Lung microvascular endothelial cell (primary cell): ENCODE data around the gene VDR. TPM values are rescaled to one million over a fixed set of nuclear protein-coding genes. Genes with fewer than 3 reads are reported as not detected.
A peak's percentile ranks its signal among the peaks of the same experiment; 100 is the strongest.
"Not testable (repeated sequence)": the region's sequence is repeated elsewhere in the genome, so short reads cannot be mapped to it uniquely, and the experiment has no call there.

Experiments used
- DNase-seq, 2 donors: peaks; one replicate each; pipeline versions ENCODE4 v3.0.0 to v3.0.0-alpha.2; 2010; ENCODE audit warnings: low read depth in 2 of 2
- total RNA-seq: library from RNA; depleted of rRNA; stranded (reverse); fragments of >200 nt; gene quantifications from 2 replicates; pipeline ENCODE4 v1.2.1, GENCODE V29; 2014

Gene VDR
- total RNA-seq, 1 donor from 2014 or later, result not detected

DNA sequence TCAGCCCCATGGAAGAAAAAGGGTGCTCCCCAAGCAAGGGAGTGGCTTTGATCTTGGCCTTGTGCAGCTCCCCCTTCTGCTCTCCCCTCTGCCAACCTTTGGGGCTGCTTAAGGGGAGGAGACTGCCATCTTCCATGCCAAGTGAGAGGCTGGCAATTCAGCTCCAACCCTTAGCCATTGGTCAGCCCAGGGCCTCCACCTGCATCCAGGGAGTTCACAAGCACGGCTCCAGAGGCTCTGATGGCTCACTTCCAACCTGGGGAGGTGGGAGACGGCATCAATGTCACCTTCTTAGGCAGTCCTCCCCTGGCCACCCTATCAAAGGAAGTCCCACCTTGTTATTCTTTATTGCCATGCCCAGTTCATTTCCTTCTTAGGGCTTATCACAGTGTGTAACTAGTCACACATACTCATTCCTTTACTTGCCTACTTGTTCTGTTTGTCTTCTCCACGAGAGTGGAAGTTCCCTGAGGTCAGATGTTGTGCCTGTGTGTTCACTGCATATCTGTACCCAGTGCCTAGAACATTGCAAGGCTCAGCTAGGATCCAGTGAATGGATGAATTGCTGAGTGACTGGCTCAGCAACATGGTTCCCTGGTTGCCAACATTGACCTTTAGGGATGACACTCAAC is 90.1 kb downstream of the VDR start:
- DNase-seq, result no peak

DNA sequence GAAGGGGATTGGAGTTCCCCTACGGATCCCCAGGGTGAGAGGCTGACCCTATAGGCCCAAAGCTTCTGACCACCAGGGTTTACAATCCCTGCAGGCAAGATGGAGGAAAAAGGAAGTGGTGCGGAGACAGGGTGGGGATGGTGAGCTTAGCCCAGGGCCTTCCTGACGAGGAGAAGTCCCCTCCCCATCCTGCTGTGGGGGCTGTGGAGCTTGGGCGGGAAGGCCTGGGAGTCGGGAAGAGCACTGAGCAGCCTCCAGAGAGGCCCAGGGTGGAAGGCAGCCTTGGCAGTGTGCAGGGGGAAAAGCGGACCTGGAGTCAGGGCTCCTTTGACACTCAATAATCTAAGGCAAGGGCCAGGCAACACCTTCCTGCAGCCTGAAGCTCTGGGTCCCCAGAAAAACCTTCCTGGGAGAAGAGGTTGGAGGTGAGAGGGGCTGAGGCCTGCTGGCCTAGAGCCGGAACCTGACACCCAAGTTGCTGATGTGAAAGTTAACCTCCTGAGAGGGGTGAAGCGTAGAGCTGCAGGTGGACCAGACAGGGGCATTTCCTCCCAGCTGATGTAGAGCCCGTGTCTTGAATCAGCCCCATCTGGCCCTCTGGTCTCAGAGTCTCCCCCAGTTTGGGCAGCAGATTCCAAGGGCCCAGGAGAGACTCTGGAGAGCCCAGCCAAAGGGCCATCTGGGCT is 91.1 kb downstream of the VDR start:
- DNase-seq, result peak in 1 of 2 donors; percentile 44

DNA sequence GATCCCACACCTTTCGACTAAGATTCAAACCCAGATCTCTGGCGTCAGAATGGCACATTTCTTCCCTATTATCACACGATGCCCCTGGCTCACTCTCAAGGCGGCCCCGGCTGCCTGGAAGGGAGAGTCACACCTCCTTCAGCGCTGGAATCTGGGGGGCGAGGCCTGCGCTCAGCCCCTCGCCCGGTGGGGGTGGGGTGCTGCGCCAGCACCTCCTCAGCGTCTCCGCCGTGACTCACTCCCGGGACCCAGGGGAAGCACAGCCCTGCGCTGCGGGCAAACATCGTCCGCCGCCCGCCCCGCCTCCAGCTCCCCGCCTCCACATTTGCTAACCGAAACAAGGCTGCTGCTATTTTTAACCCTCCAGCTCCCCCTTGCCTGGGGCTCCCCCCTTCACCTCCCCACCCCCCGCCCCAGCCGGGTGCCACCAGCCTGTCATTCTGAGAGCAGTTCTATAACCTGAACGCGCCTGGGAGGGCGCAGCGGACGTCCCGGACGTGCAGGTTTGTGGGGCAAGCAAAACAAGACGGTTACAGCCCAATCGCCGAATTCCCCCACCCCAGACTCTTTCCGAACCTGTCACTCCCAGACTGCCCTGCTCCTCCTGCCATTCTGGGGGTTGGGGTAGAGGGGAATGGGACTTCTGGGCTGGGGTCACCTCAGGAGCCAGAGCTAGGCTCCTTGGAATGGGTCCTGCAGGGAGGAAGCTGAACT is 91.8 kb downstream of the VDR start:
- peak; percentile 58 to 88 for DNase-seq

DNA sequence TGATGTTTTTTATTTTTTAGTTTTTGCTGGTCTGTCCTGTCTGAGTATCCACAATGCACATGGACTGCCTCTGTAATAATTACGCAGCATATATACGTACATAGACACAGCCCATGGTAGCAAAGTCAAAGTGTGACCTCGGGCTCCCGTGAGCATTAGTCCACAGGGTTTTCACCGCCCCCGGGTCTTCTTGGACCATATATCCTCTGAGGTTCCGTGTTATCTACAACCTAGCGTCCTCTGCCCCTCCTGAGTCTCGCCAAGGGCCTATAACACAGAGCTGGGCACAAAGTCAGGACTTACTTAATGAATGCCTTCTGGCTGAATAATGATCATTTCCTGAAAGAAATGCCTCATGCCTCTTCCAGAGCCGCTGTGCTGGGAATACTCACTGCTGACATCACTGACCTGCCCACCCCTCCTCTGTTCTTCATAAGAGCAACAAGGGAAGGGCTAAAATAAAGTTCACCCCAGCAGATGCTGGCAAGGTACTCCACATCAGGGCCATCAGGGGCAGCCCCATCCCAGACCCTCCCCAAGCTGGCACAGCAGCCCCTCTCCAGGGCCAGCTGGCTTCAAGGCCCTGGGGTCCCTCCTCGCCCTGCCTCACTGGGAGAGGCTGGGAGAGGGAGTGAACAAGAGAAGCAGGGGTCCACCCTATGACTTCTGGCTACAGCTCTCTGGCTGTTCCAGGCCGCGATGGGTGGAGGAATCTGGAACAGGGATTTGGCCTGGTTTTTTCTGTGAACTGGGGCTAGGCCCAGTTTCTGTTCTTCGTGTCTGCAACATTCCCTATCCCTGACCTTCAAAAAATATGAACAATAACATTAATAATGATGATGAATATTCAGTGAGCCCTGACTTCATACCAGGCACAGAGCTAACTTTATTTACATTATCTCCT is 93.0 kb downstream of the VDR start:
- peak in 1 of 2 donors; percentile 93 for DNase-seq

DNA sequence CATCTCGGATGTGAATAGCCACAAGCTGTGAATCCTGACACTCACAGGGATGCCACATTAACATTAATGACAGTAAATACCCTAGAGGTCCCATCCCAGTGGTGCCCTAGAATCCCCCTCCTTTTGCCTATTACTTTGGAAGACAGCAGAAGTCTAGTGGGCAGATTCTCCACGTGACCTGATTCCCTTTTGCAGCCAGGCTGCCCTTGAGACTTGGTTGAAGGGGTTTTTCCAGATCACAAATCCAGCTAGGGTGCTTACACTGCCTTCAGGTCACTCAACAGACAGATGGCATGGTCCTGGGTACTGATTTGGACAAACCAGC is 93.8 kb downstream of the VDR start:
- no peak for DNase-seq

DNA sequence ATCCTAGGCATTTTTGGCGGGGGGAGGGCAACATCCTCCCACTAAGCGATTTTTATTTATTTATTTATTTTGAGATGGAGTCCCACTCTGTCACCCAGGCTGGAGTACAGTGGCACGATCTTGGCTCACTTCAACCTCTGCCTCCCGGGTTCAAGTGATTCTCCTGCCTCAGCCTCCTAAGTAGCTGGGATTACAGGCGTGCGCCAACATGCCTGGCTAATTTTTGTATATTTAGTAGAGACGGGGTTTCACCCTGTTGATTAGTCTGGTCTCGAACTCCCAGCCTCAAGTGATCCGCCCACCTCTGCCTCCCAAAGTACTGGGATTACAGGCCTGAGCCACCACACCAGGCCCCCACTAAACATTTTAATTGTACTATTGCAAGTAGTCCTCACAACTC is 95.3 kb downstream of the VDR start:
- not testable (repeated sequence) for DNase-seq

DNA sequence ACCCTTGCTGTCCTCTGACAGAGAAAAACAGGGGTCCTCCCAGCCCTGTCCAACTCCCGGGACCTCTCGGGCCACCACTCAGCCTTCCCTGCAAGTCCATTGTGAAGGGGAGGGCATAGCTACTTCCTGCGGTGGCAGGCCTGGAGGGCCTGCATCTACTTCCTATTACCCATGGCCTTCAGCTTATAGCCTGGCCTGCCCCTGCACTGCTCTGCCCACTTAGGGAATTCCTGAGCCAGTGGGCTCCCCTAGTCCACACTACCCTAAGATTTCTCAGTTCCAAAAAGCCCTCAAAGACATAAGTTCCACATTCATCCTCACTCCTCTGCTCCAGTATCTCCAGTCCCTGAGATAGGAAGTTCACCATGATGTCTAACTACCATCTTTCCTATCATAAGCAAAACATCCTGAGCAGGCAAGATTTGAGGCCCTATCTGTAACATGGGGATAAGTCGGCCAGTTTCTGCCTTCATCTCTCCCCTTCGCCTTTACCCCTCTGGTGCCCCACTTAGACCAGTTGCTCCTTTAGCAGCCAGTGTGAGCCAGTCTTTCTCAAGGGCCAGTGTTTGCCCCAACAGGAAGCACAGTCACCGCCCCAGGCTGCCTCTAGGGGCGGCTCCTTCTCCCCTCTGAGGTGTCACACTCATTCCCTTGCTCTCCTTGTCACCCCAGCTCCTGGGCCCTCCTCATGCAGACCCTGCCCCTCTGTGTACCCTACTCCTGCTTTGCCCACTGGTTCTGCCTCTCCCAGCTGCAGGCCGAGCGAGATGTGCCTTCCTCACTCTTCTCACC is 96.0 kb downstream of the VDR start:
- DNase-seq, result peak; percentile 39 to 77

DNA sequence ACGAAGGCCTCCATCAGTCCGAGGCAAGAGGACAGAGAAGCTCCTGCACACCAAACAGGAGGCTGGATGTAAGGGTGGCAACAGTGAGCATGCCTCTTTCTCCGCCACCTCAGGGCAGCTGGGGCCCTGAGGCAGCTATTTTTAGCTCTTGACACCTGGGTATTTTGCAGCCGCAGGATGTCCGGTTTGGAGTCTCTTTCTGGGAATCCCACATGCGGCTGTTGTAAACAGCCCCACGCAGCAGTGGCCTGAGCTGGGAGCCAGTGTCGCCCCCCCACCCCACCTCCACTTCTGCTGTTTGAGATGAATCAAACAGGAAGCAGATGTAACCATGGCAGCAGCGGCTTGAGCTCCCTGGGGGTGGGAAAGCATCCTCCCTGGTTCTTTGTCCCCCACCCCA is 96.7 kb downstream of the VDR start:
- peak; percentile 89 to 93 for DNase-seq

DNA sequence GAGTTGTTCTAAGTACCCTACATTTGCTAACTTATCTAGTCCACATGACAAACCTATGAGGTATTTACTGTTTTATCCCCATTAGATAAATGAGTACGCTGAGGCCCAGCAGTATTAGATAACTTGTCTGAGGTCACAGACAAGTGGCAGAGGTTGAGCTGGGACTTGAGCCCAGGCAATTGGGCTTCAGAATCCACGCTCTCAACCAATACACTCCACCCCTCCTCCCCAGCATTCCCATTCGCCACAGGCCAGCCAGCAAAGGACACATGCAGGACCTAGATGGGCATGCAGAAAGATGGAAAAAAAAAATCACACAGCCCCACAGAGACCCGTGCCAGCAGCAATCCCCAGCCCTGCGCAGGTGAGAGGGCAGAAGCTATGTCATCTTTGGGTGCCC is 97.5 kb downstream of the VDR start:
- no peak for DNase-seq

DNA sequence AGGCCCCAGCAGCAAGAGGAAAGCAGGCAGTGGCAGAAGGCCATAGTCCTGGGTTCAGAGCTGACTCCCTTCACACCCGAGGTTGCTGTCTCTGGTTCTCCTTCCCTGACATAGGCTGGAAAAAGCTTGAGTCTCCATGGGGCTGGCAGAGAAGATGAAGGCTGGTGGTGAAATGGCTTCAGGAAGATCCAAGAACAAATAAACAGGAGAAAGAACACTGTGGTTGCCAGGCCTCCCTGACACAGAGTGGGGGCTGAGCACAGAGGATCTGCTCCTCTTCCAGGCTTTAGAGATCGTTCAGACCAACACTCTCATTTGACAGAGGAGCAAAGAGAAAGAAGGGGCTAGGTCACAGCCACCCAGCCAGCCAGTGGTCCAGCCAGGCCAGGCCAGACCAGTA is 99.4 kb downstream of the VDR start:
- DNase-seq, result peak in 1 of 2 donors; percentile 36

DNA sequence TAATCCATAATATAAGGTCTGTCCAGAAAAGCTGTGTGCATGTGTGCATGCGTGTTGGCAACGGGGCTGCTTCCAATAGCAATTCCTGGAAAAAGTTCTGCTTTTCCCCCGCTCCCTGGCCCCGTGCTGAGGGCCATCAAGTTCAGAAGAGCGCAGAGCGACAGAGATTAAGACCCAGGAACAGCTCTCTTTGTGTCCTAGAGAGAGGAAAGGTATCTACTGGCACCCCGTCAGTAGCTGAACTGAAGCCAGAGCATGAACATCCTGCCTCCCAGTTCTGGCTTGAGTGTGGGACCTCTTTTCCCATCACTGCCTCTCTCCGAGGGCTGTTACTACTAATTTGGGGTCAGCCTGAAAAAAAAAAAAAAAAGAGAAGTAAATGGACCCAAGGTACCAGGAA is 100.6 kb downstream of the VDR start:
- no peak for DNase-seq

DNA sequence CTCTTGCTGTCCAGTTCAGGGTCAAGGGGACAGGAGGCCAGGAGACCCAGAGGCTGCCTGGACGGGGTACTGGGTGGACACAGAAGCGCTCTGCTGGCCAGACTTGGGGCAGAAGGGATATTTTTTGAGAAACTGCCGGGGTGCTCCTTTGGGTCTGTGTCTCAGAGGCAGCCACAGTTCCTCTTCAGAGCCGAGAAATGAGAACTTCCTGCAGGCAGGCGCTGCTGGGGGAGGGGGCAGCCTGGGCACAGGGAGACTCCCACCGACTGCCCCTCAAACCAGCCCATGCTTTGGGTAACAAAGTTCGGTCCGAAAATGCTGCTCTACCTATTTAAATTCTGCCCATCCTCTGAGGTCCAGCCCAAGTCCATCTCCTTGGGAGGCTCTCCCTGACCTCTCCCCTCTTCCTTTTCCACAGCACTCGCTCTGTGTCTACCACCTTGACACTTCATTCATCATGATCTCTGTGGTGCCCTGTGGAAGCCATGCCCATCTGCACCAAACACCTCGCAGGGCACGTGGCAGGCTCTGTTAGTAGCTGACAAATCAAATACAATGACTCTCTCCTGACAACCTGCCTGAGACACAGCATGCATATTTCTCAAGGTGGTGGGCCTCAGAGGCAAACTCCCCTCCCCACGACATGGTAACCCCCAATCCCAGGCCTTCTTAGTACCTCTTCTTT is 101.5 kb downstream of the VDR start:
- DNase-seq, result no peak

DNA sequence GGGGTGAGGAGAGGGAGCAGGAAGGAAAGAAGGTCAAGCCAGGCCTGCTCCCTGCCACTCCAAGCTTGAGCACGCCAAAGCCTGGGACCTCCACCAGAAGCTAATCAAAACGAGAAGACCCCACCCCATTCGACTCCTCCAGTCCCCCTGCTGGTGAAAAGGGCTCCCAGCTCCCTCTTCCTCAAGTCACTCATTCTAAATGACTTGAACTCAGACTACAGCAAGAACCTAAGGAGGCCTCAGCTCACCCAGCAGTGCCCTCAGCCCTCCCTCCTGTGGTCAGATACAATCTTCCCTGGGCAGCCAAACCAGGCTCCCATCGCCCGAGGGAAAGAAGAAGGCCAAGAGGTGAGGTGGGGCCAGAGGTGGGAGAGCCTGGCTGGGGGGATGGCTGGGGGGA is 102.5 kb downstream of the VDR start:
- no peak for DNase-seq

DNA sequence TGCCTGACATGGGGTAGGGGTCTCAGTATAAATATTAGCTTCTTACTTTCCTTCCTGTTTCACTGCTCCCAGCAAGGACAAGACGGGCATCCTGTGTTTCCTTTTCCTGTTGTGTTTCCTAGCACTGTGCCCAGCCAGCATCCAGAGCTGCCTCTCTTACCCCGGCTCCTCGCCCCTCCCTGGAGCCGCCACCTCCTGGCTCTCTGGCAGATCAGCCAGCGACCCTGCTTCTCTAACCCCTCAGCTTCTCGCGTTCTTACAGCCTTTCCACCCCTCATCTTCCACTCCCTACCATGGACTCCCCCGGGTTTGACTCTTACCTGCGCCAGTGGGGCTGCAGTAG is 102.9 kb downstream of the VDR start:
- no peak for DNase-seq

DNA sequence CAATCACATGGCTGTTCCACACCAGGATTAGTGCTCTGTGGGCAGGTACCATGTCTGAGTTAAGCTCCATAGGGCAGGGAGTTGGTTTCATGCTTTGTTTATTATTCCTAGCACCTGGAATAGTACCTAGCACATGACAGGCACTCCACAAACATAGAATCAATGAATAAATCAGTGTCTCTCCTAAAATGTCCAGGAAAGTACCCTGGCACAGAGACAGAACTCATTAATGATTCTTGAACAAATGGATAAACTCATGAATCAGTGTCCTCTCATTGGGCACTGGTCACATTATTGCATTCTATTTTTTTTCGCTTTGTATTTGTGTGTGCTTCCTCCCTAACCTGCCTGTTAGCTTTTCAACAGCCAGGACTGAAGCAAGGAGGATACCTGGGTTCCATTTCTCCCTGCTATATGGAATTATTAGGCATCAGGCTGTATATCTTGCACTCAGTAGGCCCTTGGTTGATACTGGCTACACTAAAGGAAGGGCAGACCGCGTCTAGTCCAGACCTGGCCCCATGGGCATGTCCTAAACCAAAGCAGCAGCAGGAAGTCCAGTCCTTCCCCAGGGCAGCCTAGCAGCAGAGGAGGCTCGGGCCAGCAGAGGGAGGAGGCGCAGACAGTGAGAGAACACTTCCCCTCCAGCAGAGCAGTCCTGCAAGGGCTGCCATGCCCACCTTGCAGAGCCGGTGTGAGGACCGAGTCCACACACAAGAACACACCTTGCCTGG is 103.5 kb downstream of the VDR start:
- peak; percentile 64 to 73 for DNase-seq

DNA sequence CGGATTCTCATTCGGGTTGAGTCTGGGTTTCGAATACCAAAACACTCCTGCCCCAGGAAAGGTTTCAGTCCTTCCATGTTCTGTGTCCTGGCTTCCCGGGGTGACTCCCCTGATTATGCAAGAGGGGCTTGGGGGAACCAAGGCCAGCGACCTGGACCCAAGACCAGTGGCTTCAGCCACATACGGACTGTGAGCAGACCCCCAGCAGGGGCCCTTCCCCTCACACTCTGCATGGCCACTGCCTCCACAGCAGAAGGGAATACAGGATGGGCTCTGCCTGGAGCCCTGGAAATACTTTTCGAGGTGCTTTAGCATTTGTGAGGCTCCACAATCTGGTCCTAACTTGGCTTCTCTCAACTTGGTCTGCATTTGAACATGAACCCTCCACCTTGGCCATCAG is 104.2 kb downstream of the VDR start:
- DNase-seq, result no peak

DNA sequence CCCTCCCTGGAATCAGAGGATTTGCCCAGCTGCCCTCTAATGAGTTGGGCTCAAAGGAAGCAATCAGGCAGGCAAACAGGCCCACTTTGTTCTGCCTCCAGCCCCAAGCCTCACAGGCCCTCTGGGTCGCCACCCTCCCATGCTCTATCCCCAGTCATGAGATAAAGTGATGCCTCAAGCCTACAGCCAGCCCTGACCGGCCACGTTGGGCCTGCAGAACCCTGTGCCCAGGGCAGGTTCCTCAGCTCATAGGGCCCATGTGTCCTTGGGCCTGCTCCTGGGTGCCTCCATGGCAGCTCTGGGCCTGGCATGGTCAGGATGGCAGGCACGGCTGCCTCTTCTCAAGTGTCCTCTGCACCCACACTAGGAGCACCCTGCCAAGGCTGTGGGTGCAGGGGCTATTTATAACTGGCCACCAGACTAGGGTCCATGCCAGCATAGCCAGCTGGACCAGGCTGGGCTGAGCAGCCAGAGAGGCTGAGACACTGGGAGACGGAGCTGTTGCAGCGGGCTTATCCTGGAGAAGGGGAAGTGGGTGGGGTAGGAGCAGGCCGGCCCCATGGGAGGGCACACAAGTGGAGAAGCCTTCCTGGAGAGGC is 105.3 kb downstream of the VDR start:
- peak in 1 of 2 donors; percentile 62 for DNase-seq

DNA sequence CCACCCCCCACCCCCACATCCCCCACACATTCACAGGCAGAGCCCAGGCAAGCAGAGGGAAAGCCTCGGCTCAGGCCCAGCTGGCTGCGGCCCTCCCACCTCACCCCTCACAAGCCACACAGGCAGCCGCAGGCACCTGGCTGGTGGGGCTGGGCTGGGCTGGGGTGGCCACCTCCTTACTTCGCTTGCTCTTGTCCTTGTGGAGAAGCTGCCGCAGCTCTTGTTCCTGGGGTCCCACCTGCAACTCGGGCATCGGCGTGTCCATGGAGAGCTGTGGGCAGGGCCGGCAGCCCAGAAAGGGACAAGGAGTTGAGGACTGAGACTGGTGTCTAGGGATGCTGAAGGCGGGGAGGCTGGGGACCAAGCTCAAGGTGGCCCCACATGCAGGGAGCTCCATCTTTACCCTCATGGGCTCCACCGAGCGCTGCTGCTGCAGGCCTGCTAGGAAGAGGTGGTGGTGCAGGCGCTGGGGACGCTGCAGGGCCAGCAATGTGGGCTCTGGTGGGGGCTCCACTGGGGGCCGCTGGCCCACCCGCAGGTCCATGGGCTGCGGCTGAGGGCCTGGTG is 106.3 kb downstream of the VDR start:
- no peak for DNase-seq

DNA sequence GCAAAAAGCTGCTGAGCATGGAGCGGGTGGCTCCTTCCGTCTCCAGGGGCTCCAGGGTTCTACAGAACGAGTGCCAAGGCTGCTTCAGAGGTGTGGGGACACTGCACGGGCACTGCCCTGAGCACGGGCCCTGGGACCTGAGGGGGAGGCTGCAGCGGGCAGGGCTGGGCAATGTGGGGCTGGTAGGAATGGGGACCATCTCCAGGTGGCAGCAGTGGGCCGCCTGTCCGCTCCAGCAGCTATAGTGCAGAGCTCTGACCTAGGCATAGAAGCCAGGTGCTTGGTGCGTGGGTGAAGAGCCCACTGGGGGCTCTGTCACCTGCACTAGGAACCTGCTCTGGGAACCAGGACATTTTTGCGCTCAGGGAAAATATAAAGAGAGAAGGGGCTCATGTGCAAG is 107.4 kb downstream of the VDR start:
- no peak for DNase-seq
